ENCODE results near the gene TTLL6. TPM values are rescaled to one million over a fixed set of nuclear protein-coding genes. Genes with fewer than 3 reads are reported as not detected.
"Not testable (repeated sequence)": the region's sequence is repeated elsewhere in the genome, so short reads cannot be mapped to it uniquely, and the experiment has no call there.

TTLL6 gene
- total and polyA plus RNA-seq, 8 donors, result 0.48 to 11.0 (median 1.6) TPM; not detected in 4

GRCh38 chr17:48799069-48799723, 17.8 kb downstream of the TTLL6 start:
- no peak for DNase-seq
- peaks cover 0 to 23% (median 0%) of the 10 kb centered on the region in 3 donors for H3K27me3 ChIP-seq
- intact Hi-C loops (cut with DNase I; ENCODE audit: low total_unique reads), result loop anchor here (10.0 kb wide), 1 partner anchor 74 kb away; the partner anchor contains the start of genes HOXB13, PRAC1 and PRAC2
- H3K27ac ChIP-seq, result no peak overlapping the region
- no peaks in the 10 kb centered on the region for H3K9me3 ChIP-seq
- no peak overlapping the region for H3K4me3 ChIP-seq
- WGBS, 5 donors, result 66 to 78% (median 77%) methylated on average over 11 of the region's 11 CpGs
- no peaks in the 10 kb centered on the region for H3K36me3 ChIP-seq
- H3K4me1 ChIP-seq, result peaks cover 9 to 46% (median 29%) of the 10 kb centered on the region in 4 donors
- TF ChIP-seq POLR2A (IDR thresholded peaks at IDR 0.05) (no peak), CTCF (IDR thresholded peaks at IDR 0.05) (no peak), POLR2AphosphoS5 (IDR thresholded peaks at IDR 0.05) (no peak), EP300 (IDR thresholded peaks at IDR 0.05) (no peak)

- H3K9me3 ChIP-seq, DNase-seq, H3K4me3 ChIP-seq, H3K36me3 ChIP-seq, H3K27ac ChIP-seq: not testable (repeated sequence)
- Histone ChIP-seq H3K27me3 (peaks cover 0 to 38% (median 0%) of the 10 kb centered on the region in 3 donors), H3K4me1 (peaks cover 9 to 36% (median 19%) of the 10 kb centered on the region in 4 donors)
- 45 to 67% (median 48%) methylated on average over 6 of the region's 6 CpGs for WGBS, 5 donors
- intact Hi-C loops (cut with DNase I; ENCODE audit: low total_unique reads), result loop anchor here (10.0 kb wide), 1 partner anchor 71 kb away; the partner anchor contains the start of genes HOXB13, PRAC1 and PRAC2
Observed at GRCh38 chr17:48796163-48796522, 20.9 kb downstream of the TTLL6 start.

- H3K27me3 ChIP-seq, result peaks cover 0 to 40% (median 0%) of the 10 kb centered on the region in 3 donors
- no peaks in the 10 kb centered on the region for H3K9me3 ChIP-seq
- 36 to 51% (median 41%) methylated on average over 10 of the region's 10 CpGs for WGBS, 5 donors
- no peak overlapping the region for H3K4me3 ChIP-seq
- H3K27ac ChIP-seq, result no peak overlapping the region
- intact Hi-C loops (cut with DNase I; ENCODE audit: low total_unique reads), result loop anchor here (10.0 kb wide), 1 partner anchor 71 kb away; the partner anchor contains the start of genes HOXB13, PRAC1 and PRAC2
- peak in 1 of 2 donors; percentile 64 for DNase-seq
- TF ChIP-seq POLR2AphosphoS5 (IDR thresholded peaks at IDR 0.05) (peak in 1 of 3 donors; percentile 25), EP300 (IDR thresholded peaks at IDR 0.05) (no peak), POLR2A (IDR thresholded peaks at IDR 0.05) (no peak), CTCF (IDR thresholded peaks at IDR 0.05) (no peak)
- no peaks in the 10 kb centered on the region for H3K36me3 ChIP-seq
- peaks cover 9 to 36% (median 19%) of the 10 kb centered on the region in 4 donors for H3K4me1 ChIP-seq
Observed at GRCh38 chr17:48795444-48796162, 21.4 kb downstream of the TTLL6 start.

GRCh38 chr17:48792033-48792798, 24.8 kb downstream of the TTLL6 start:
- WGBS, 5 donors, result 36 to 43% (median 39%) methylated on average over 3 of the region's 3 CpGs
- H3K4me1 ChIP-seq, result peaks cover 9 to 31% (median 20%) of the 10 kb centered on the region in 4 donors
- H3K27ac ChIP-seq, result no peak overlapping the region
- peaks cover 0 to 51% (median 0%) of the 10 kb centered on the region in 3 donors for H3K27me3 ChIP-seq
- H3K9me3 ChIP-seq, result no peaks in the 10 kb centered on the region
- DNase-seq, result no peak
- TF ChIP-seq POLR2AphosphoS5 (IDR thresholded peaks at IDR 0.05) (no peak), POLR2A (IDR thresholded peaks at IDR 0.05) (no peak), CTCF (IDR thresholded peaks at IDR 0.05) (no peak), EP300 (IDR thresholded peaks at IDR 0.05) (no peak)
- intact Hi-C loops (cut with DNase I; ENCODE audit: low total_unique reads), result loop anchor here (10.0 kb wide), 1 partner anchor 67 kb away; the partner anchor contains the start of genes HOXB13, PRAC1 and PRAC2
- no peaks in the 10 kb centered on the region for H3K36me3 ChIP-seq
- H3K4me3 ChIP-seq, result no peak overlapping the region

Data from stomach (tissue), 9 donors.